Measurements from ENCODE around the gene DMPK.
"Not testable (repeated sequence)": the region's sequence is repeated elsewhere in the genome, so short reads cannot be mapped to it uniquely, and the experiment has no call there.

DMPK gene

DNA sequence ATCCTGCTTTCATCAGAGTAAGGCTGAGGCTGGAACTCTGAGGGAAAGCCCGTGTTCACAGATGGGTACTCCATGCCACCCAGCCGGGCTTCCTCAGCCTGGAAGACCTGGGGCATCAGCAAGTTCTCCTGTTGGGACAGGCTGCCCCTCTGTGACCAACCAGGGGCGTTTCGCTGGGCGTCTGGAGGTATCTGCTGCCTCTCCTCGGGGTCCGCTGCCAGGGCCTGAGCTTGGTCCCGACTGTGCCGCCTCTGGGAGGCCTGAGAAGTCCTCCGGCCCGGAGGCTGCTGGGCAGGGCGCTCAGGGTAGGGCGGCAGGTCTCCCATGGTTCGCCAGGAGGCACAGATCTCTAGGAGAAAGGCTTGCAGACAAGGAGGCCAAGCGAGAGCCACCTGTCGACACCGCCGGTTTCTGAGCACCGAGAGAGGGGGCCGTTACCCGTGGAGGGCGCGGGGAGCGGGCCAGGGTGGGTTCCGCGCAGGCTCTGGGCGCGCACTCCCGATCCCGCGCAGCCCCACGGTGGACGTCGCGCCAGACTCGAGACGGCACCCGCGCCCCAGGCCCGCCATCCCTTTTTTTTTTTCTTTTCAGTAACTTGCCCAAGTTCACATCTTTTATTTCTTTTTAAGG, 32.7 kb upstream of the DMPK start, which contains the start of gene RSPH6A:
Gene RSPH6A, minus strand, starts transcription at position 458 of the 630 bp plus-strand sequence. Its CDS starts 132 bp downstream, at position 326.
- DNase-seq = peak; percentile 56

DNA sequence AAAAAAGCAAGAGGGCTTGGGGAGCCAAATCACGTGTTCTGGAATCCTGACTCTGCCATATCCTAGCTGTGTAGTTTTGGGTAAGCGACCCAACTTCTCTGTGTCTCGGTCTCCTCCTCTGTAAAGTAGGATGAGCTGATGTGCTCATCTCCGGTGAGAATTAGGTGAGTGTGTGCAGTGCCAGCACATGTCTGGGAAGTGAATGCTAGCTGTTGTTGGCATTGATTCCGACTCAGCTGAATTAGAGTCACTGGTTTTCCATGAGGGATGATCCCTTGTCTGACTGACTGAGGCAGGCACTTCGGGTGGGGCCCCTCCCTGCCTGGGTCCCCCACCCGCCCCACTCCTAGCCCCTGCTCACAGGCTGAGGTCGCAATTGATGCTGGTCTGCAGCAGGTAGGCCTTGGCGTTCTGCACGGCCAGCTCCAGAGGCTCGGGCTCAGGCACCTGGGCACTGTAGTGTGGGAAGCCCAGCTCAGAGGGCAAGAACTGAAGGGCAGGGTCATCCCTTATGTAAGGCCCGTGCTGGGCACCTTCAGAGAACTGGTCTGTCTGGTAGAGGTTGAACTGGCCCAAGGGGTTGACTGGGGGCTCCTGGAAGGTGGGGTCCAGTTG, 32.0 kb upstream of the DMPK start:
- DNase-seq = no peak

- no peak for DNase-seq
Measured at GRCh38 chr19:45812297-45812696, 30.0 kb upstream of the DMPK start.

GRCh38 chr19:45809643-45810159, 27.4 kb upstream of the DMPK start:
- DNase-seq = no peak

DNA sequence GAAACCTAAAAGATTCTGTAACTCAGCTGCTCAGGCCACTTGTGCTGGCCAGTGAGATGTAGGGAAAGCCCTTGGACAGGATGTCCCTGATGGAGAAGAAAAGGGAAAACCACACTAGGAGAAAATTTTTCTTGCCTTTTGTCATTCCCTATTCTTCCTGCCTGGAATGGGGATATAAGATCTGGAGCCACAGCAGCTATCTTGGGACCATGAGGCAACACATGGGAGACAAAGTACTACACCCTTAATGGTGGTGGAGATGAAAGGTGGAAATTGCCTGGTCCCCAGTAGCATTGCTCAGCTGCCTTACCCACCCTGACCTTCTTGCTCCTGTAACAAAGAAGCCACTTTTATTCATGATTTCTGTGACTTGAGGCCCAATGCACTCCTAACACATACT, 23.4 kb upstream of the DMPK start:
- DNase-seq = no peak

- no peak for DNase-seq
Measured at GRCh38 chr19:45804959-45805230, 22.6 kb upstream of the DMPK start.

GRCh38 chr19:45804140-45804958, 22.1 kb upstream of the DMPK start:
- no peak for DNase-seq

DNA sequence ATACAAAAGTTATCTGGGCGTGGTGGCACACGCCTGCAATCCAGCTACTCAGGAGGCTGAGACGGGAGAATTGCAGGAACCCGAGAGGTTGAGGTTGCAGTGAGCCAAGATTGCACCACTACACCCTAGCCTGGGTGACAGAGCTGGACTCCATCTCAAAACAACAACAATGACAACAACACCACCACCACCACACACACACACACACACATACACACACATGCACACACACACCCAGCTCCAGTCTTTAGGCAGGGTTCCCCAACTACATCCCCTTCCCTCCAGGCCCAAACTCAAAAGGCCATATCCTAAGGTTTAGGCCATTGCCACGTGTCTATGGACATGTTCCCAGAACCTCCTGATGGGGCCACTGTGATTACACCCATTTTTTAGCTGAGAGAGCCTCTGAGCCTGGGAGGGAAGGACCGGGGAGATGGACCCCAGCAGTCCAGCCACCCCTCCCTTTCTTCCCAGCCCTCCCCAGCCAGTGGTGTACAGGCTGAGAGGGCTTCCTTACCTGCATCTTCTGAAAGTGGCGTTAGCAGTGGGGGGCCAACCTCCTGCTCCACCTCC, 19.4 kb upstream of the DMPK start:
- DNase-seq = no peak

DNA sequence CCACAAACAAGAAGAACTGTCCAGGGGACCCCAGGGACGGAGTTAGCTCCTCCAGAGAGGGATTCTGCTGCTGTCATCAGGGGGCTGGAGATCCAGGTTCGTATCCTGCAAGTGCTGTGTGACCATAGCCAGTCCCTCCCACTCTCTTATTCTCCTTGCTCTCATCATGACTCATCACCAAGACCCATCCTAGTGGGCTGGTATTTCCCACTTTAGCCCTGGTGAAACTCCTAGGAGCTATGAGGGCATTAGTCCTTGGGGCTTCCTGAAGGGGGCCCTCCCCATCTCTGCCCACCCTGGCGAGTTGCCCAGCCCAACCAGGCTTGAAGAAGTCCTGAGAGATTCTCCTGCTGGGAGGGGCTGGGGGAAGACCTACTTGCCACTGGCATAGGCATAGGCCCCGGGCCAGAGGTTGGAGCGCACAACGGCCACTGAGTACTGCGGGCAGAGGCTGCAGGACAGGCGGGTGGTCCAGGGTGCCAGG, 17.8 kb upstream of the DMPK start:
- no peak for DNase-seq

- not testable (repeated sequence) for DNase-seq
Measured at GRCh38 chr19:45799541-45799940, 17.3 kb upstream of the DMPK start.

DNA sequence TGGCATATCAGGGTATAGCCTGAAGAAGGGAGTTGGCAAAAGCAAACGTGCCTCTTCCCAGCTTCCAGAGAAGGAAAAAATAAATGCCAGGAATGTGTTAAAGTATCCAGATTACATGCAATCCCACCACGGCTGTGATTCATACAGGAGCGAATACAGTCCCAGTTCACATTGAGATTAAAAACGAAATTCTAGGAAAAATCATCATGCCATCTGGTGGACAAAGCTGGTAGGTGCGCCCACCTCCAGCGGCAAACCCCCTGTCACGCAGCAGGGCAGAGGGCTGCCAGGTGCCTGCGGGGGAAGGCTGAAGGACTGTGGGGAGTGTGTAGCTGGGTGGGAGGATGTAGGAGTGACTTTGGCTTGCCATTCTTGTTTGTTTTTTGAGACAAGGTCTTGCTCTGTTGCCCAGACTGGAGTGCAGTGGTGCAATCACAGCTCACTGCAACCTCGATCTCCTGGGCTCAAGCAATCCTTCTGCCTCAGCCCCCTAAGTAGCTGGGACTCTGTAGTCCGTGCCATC, 16.8 kb upstream of the DMPK start:
- peak; percentile 82 for DNase-seq

- DNase-seq = no peak
Measured at GRCh38 chr19:45794627-45795026, 12.3 kb upstream of the DMPK start.

DNA sequence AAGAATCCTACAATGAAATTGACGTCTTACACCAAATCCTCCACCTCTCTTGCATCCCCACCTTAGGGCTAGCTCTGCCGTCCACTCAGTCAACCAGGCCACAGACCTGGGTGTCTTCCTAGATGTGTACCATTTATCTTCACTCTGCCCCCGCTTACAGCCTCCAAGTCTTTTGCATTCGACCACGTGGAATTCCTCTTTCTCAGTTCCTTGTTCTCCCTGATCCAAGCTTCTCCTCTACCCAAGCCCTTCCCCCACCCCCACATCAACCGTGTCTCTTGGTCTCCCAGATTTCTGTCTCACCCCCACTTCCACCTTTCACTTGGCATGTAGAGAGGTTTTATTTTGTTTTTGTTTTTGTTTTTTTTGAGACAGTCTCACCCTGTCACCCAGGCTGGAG, 11.6 kb upstream of the DMPK start:
- DNase-seq = no peak

DNA sequence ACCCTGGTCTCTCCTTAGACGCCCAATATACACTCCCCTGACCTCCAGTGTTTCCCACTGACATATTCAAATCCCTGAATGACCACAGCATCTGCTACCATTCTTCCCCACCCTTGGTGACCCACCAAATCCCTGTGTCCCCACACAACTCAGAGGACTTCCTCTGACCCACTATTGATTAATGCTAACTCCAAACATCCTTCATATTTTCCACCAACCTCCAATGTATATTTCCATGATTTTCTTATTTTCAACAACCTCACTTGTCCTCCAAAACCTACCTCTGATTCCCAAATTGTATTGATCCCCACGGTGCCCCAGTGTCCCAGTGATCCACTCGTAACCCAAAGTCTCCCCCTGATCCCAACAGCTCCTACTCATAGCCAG, 10.9 kb upstream of the DMPK start:
- no peak for DNase-seq

DNA sequence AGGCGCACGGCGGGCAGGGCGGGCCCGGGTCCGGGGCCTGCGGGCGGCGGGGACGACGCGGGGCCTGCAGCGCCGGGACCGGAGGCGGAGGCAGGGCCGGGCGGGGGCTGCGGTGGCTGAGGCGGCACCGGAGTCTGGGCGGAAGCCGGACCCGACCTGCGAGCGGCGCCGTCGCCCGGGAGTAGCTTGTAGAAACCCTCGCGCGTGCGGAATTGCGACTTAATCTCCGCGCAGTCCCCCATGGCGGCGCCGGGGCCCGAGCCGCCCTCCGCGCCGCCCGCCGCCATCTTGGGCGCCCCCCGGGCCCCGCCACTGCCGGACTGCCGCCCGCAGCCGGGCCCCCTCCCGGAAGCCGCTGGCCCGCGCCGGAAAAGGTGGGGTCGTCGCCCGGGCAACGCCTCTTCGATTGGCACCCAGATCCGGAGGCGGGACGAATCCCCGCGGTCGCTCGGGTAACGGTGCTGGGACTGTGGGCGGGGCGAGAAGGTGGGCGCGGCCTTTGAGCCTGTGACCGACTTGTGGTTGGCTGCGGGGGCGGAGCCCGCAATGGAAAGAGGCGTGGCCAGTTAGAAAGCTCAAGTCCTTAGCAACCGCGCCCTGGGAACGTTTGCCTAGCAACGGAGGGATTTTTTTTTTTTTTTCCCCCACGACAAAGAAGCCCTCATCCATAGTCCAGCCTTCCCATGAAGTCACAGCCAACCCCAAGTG, 10.3 kb upstream of the DMPK start, which contains the start of gene DMWD:
Gene DMWD, minus strand, starts transcription at position 376 of the 708 bp plus-strand sequence. Its CDS starts 89 bp downstream, at position 287.
- peak; percentile 99 for DNase-seq

DNA sequence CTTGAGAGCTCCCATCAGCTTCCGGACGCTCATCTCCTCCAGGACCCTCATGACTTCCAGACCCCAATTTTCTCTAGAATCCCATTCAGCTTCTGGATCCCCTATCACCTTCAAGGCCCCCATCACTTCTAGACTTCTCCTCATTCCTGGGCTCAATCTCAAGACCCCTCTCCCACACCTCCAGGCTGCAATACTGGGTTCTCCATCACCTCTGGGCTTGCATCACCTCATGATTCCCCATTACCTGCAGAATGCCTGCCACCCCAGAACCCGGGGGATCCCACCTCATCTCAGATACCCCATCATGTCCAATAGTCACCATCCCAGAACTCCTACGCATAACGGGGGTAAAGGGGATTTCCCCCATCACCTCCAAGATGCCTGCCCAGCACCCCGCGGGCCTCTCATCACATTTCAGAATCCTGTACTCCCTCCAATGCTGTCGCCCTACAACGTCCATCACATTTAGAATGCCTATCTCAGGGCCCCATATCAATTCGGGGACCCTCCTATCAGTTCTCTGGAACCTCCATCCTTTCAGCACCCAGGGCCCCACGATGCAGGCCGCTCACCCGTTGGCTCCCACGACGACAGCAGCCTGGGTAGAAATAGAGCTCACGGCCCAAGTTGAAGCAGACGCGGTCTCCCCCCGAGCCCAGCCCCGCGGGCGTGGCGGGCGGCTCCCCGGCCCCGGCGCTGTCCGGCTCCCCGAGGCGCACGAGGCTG, 9.6 kb upstream of the DMPK start:
- DNase-seq = no peak

GRCh38 chr19:45790942-45791341, 8.7 kb upstream of the DMPK start:
- no peak for DNase-seq

- no peak for DNase-seq
Measured at GRCh38 chr19:45789035-45789786, 6.9 kb upstream of the DMPK start.

DNA sequence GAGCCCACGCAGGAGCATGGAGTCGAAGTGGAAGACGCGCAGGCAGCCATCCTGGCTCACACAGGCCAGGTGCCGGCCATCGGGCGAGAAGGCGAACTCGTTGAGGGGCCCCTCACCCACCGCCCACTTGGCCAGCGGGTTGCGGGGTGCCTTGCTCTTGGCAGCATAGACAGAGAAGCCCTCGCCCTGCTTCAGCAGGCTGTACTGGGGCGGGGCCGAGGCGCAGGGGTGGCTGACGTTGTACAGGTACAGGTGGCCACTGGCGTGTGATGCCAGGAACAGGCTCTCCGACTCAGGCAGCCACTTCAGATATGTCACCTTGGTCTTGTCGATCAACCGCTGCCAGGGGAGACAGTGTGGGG, 4.2 kb upstream of the DMPK start:
- no peak for DNase-seq

DNA sequence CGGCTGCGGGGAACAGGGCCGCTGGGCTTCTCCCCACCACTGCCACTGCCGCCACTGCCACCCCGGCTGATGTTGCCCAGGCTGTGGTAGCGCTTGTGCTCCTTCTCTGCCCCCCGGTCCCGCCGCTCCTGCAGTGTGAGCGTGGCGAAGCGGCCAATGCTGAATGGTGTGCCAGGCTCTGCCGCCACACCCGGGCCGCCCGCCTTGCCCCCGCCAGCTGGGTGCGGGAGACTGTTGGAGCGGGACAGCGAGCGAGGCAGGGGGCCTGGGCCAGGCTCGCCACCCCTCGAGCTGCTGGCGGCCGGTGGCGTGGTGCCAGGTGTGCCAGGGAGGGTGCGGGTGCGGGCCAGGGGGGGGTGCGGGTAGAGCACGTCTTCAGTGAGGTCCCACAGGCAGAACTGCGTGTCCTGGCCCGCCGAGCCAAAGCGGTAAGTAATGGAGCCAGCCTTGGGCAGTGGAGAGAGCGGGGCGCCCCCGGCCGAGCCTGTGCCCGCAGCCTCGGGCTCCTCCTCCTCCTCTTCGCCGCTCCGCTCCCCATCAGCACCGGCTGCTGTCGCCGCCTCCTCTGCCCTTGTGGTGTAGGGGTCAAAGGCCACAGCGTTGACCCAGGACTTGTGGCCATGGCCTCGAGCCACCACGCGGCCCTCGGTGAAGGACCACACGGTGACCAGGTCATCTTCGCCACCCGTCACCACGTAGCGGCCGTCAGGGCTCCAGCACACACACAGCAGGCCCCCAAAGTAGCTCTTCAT, 3.7 kb upstream of the DMPK start:
- no peak for DNase-seq
